HepG2 (cell line): ENCODE results near the gene PDE6C. TPM values are rescaled to one million over a fixed set of nuclear protein-coding genes. Genes with fewer than 3 reads are reported as not detected.

Experiments used
- ATAC-seq: fragments of 200-7000 bp; cut with Tn5 transposase; 3 replicates; pipeline ENCODE4 v1.9.1; 2020; ENCODE audit warnings: mild to moderate bottlenecking, moderate library complexity
- BruUV-seq: library from RNA; stranded (reverse); fragments of 400-500 nt; replicated peaks from 2 replicates; lab custom pipeline; 2021; lab: Mats Ljungman, UMichigan
- CTCF ChIA-PET: fragments of 300-600 bp; formaldehyde crosslinking; extraction: SDS; loops from one replicate; lab custom pipeline; 2021; ENCODE audit warnings: low total read pairs, inconsistent platforms, low intra/inter-chr PET ratio; lab: Yijun Ruan, JAX
- POLR2A ChIA-PET: fragments of 350-600 bp; sonication (Branson Sonifier 250); formaldehyde crosslinking; loops from one replicate; lab custom pipeline; 2020; ENCODE audit warnings: antibody characterized with exemption, inconsistent platforms; lab: Yijun Ruan, JAX
- DNase-seq: peaks from one replicate; pipeline ENCODE4 v3.0.0-alpha.2; 2015; ENCODE audit warnings: low spot score
- FAIRE-seq: peaks from 3 replicates; lab custom pipeline; 2011; peaks lifted over from hg19 to GRCh38; lab: Jason Lieb, UNC
- H2AFZ ChIP-seq: one replicate; pipeline ENCODE4 v1.6.1; 2011; ENCODE audit warnings: low read length, inconsistent platforms
- H3K27ac ChIP-seq: fragments of 300-600 bp; 3 replicates; pipeline ENCODE4 v1.8.0; 2011; ENCODE audit warnings: mixed run types, mild to moderate bottlenecking, mixed read lengths, low read length, inconsistent platforms; ENCODE audit not compliant: insufficient read depth; ENCODE audit errors: extremely low read length
- H3K27me3 ChIP-seq, 2 experiments: fragments of 200-600 bp in 1 of 2; 2 replicates in 1 of 2; 3 replicates in 1 of 2; pipeline versions ENCODE4 v1.6.0 to v1.8.0; 2011; ENCODE audit warnings: low read length in 2 of 2, mild to moderate bottlenecking in 2 of 2, moderate library complexity in 2 of 2, inconsistent platforms in 1 of 2; ENCODE audit not compliant: insufficient read depth in 2 of 2, control insufficient read depth in 1 of 2
- H3K36me3 ChIP-seq, 2 experiments: fragments of 200-600 bp in 1 of 2; replicated peaks in 1 of 2; 2 replicates in 1 of 2; 3 replicates in 1 of 2; pipeline versions ENCODE4 v1.5.1 to v1.8.0; 2011; ENCODE audit warnings: low read length in 2 of 2, inconsistent platforms in 1 of 2; ENCODE audit not compliant: insufficient read depth in 2 of 2, control insufficient read depth in 1 of 2
- H3K4me1 ChIP-seq: 2 replicates; pipeline ENCODE4 v1.5.1; 2012; ENCODE audit warnings: low read length, inconsistent platforms; ENCODE audit not compliant: insufficient read depth
- H3K4me2 ChIP-seq: 2 replicates; pipeline ENCODE4 v1.6.0; 2011; ENCODE audit warnings: low read depth, low read length, inconsistent platforms
- H3K4me3 ChIP-seq, 3 experiments: fragments of 200-600 bp in 1 of 3; sonication (generic), shearing (Covaris generic) in 1 of 3; replicated peaks in 1 of 3; 2 replicates each; pipeline ENCODE4 v1.5.1; 2011 to 2016; ENCODE audit warnings: low read length in 3 of 3, inconsistent platforms in 2 of 3, low read depth in 2 of 3, mild to moderate bottlenecking in 2 of 3, control low read depth in 1 of 3, mixed read lengths in 1 of 3; ENCODE audit not compliant: insufficient read depth in 1 of 3
- H3K79me2 ChIP-seq: one replicate; pipeline ENCODE4 v1.6.1; 2011; ENCODE audit warnings: low read length, inconsistent platforms; ENCODE audit not compliant: insufficient read depth
- H3K9ac ChIP-seq: 2 replicates; pipeline ENCODE4 v1.6.0; 2011; ENCODE audit warnings: mild to moderate bottlenecking, low read depth, low read length, inconsistent platforms; ENCODE audit not compliant: insufficient read depth
- H3K9me3 ChIP-seq: 2 replicates; pipeline ENCODE4 v1.5.1; 2012; ENCODE audit warnings: mild to moderate bottlenecking, low read length
- H4K20me1 ChIP-seq: 2 replicates; pipeline ENCODE4 v1.6.0; 2011; ENCODE audit warnings: inconsistent platforms, mild to moderate bottlenecking, low read length, moderate library complexity; ENCODE audit not compliant: insufficient read depth
- ATF7 ChIP-seq, 2 experiments: fragments of 450-650 bp in 1 of 2; sonication (generic) in 1 of 2; formaldehyde crosslinking in 1 of 2; IDR thresholded peaks; 2 replicates each; pipeline versions ENCODE4 v1.4.0 to v1.6.1; 2016 to 2020; ENCODE audit warnings: antibody characterized with exemption in 1 of 2, mild to moderate bottlenecking in 1 of 2, missing genetic modification reagents in 1 of 2
- HCFC1 ChIP-seq: fragments of 150-350 bp; IDR thresholded peaks from 2 replicates; pipeline ENCODE4 v1.6.1; 2014; ENCODE audit warnings: low read depth, low read length
- HIVEP1 ChIP-seq: sonication (generic); formaldehyde crosslinking; IDR thresholded peaks from 2 replicates; pipeline ENCODE4 v1.4.0; 2020; ENCODE audit warnings: mild to moderate bottlenecking, missing genetic modification reagents
- MTA1 ChIP-seq: sonication (generic); formaldehyde crosslinking; IDR thresholded peaks from 2 replicates; pipeline ENCODE4 v1.4.0; 2020; ENCODE audit warnings: missing genetic modification reagents, mild to moderate bottlenecking, borderline replicate concordance
- NCOA2 ChIP-seq: sonication (generic); formaldehyde crosslinking; IDR thresholded peaks from 2 replicates; pipeline ENCODE4 v1.8.0; 2022; ENCODE audit warnings: inconsistent platforms
- REPIN1 ChIP-seq: sonication (generic); formaldehyde crosslinking; IDR thresholded peaks from 2 replicates; pipeline ENCODE4 v1.8.0; 2022; ENCODE audit warnings: missing genetic modification reagents, low read depth, mild to moderate bottlenecking, borderline replicate concordance
- ZFP1 ChIP-seq: IDR thresholded peaks from 2 replicates; pipeline ENCODE4 v1.6.1; 2016
- ZNF589 ChIP-seq: sonication (generic); formaldehyde crosslinking; conservative IDR thresholded peaks from 2 replicates; pipeline ENCODE4 v1.8.0; 2022; ENCODE audit warnings: mild to moderate bottlenecking, moderate library complexity, missing genetic modification reagents
- ZNF781 ChIP-seq: sonication (generic); formaldehyde crosslinking; IDR thresholded peaks from 2 replicates; pipeline ENCODE4 v1.5.1; 2020; ENCODE audit warnings: borderline replicate concordance, mild to moderate bottlenecking, missing genetic modification reagents; ENCODE audit errors: not compliant biosample characterization
- WGBS: methylation state at CpG from one replicate; pipeline ENCODE4 v1.1.6; 2017; ENCODE audit warnings: low lambda C conversion rate; 5-methylcytosine and 5-hydroxymethylcytosine counted together
- in situ Hi-C: cut with HindIII; loops from 2 replicates; pipeline ENCODE4 v1.10.0; 2017; ENCODE audit warnings: low pct_unique_long_range_greater_than_20kb; ENCODE audit not compliant: extremely low pct_ligation_motif_present
- intact Hi-C: fragments of 100-400 bp; cut with micrococcal nuclease; formaldehyde crosslinking; loops from one replicate; pipeline ENCODE4 v1.10.0; 2022; ENCODE audit not compliant: unreplicated experiment
- polyA plus RNA-seq, 8 experiments: library from polyadenylated mRNA; depleted of rRNA in 3 of 8; stranded (reverse) in 7 of 8; unstranded in 1 of 8; fragments of >200 nt; fragmentation: Illumina TruSeq in 4 of 8; extraction: Trizol in 4 of 8; gene quantifications; 2 replicates each; pipeline versions ENCODE4 v1.2.1 to v1.2.3, GENCODE V29; 2011 to 2016; ENCODE audit warnings: low read depth in 4 of 8, missing spikeins in 1 of 8, mixed read lengths in 1 of 8; ENCODE audit not compliant: insufficient read depth in 1 of 8
- total RNA-seq, 5 experiments: library from RNA; depleted of rRNA; stranded (reverse); fragments of >200 nt; fragmentation: Illumina TruSeq; extraction: Trizol; gene quantifications; 2 replicates each; pipeline ENCODE4 v1.2.3, GENCODE V29; 2016; ENCODE audit warnings: low read depth in 1 of 5
- TF ChIP-seq, protein P1 (sequence below): IDR thresholded peaks from 2 replicates; pipeline ENCODE4 v1.6.1; 2012; ENCODE audit warnings: low read length, improper control_type of control experiment
- TF ChIP-seq, protein P2 (sequence below): sonication (generic); formaldehyde crosslinking; IDR thresholded peaks from 2 replicates; pipeline ENCODE4 v1.5.0; 2020; ENCODE audit warnings: missing genetic modification reagents

The PDE6C gene
- total and polyA plus RNA-seq, 2 of the 13 experiments (the other 11 are each of a cell fraction or from before 2014, with no cell fraction given): 0.64 TPM; not detected in 1

DNA sequence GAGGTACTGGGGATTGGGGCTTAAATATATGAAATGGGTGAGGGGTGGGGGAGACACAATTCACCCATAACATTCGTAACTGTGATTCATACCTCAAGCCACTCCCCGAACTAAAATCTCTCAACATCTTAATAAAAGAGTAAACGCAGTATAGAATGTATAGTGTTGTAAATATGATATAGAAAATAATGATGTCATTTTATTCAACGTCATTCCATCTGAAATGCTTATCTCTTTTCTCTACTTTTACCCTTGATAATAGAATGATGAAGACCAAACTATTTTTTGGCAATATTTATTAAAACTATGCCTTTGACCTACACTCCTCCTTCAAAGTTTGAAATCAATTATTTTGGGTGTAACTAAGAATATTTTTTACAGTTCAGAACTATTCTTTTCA lies 53.7 kb downstream of the PDE6C start:
- Histone ChIP-seq H3K36me3 (peaks cover 2 to 25% of the 10 kb centered on the region in 2 experiments; a peak in 3 of 5 replicates), H3K79me2 (no peaks in the 10 kb centered on the region), H2AFZ (no peak overlapping the region)
- WGBS: over 99% methylated on average over 4 of the region's 4 CpGs
- TF ChIP-seq ATF7 (IDR thresholded peaks at IDR 0.05): peak; percentile 85
- TF ChIP-seq ATF7 (CRISPR knock-in tag; IDR thresholded peaks at IDR 0.05): no peak
- no peak for TF ChIP-seq MTA1 (CRISPR knock-in tag)
- TF ChIP-seq, all 625 proteins: peak for 1
- intact Hi-C loops: no loop called here
- Histone ChIP-seq H3K27ac (no peak overlapping the region), H4K20me1 (no peaks in the 10 kb centered on the region), H3K9ac (no peak overlapping the region), H3K27me3 (no peaks in the 10 kb centered on the region), H3K4me3 (no peak overlapping the region), H3K4me1 (peaks cover 8% of the 10 kb centered on the region), H3K9me3 (no peaks in the 10 kb centered on the region), H3K4me2 (no peak overlapping the region)
- FAIRE-seq: no peak
- POLR2A ChIA-PET: no interaction called here
- no TSS peak for BruUV-seq
- CTCF ChIA-PET: no interaction called here
- in situ Hi-C loops: no loop called here
- no peak for ATAC-seq
- DNase-seq: no peak

GRCh38 chr10:93667795-93668194 lies 55.5 kb downstream of the PDE6C start:
- ChIA-PET POLR2A (no interaction called here), CTCF (no interaction called here)
- Histone ChIP-seq H3K9me3 (no peaks in the 10 kb centered on the region), H3K36me3 (peaks cover 2 to 25% of the 10 kb centered on the region in 2 experiments; a peak in 3 of 5 replicates), H3K4me1 (peaks cover 26% of the 10 kb centered on the region), H3K79me2 (no peaks in the 10 kb centered on the region), H4K20me1 (no peaks in the 10 kb centered on the region), H3K27me3 (no peaks in the 10 kb centered on the region), H3K4me2 (no peak overlapping the region), H3K27ac (no peak overlapping the region), H2AFZ (no peak overlapping the region), H3K4me3 (no peak overlapping the region), H3K9ac (no peak overlapping the region)
- DNase-seq (no peak), FAIRE-seq (no peak), ATAC-seq (no peak)
- WGBS: 96% methylated on average over 3 of the region's 3 CpGs
- intact Hi-C loops: no loop called here
- in situ Hi-C loops: no loop called here
- no TSS peak for BruUV-seq
- TF ChIP-seq REPIN1: no peak
- TF ChIP-seq NCOA2: no peak
- TF ChIP-seq ZFP1 (CRISPR knock-in tag): no peak
- TF ChIP-seq HCFC1: no peak
- TF ChIP-seq ZNF589: no peak
- TF ChIP-seq, protein P1, sequence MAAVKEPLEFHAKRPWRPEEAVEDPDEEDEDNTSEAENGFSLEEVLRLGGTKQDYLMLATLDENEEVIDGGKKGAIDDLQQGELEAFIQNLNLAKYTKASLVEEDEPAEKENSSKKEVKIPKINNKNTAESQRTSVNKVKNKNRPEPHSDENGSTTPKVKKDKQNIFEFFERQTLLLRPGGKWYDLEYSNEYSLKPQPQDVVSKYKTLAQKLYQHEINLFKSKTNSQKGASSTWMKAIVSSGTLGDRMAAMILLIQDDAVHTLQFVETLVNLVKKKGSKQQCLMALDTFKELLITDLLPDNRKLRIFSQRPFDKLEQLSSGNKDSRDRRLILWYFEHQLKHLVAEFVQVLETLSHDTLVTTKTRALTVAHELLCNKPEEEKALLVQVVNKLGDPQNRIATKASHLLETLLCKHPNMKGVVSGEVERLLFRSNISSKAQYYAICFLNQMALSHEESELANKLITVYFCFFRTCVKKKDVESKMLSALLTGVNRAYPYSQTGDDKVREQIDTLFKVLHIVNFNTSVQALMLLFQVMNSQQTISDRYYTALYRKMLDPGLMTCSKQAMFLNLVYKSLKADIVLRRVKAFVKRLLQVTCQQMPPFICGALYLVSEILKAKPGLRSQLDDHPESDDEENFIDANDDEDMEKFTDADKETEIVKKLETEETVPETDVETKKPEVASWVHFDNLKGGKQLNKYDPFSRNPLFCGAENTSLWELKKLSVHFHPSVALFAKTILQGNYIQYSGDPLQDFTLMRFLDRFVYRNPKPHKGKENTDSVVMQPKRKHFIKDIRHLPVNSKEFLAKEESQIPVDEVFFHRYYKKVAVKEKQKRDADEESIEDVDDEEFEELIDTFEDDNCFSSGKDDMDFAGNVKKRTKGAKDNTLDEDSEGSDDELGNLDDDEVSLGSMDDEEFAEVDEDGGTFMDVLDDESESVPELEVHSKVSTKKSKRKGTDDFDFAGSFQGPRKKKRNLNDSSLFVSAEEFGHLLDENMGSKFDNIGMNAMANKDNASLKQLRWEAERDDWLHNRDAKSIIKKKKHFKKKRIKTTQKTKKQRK: no peak
- TF ChIP-seq, protein P2, sequence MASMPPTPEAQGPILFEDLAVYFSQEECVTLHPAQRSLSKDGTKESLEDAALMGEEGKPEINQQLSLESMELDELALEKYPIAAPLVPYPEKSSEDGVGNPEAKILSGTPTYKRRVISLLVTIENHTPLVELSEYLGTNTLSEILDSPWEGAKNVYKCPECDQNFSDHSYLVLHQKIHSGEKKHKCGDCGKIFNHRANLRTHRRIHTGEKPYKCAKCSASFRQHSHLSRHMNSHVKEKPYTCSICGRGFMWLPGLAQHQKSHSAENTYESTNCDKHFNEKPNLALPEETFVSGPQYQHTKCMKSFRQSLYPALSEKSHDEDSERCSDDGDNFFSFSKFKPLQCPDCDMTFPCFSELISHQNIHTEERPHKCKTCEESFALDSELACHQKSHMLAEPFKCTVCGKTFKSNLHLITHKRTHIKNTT (CRISPR knock-in tag): no peak
- no peak for TF ChIP-seq HIVEP1
- no peak for TF ChIP-seq ZNF781 (CRISPR knock-in tag)
